HG02642 (cell line): ENCODE measurements around the gene SPINK6.

Experiments used
- ATAC-seq: cut with Tn5 transposase; IDR thresholded peaks from one replicate; pipeline ENCODE4 v1.9.1; 2021; ENCODE audit warnings: mild to moderate bottlenecking; ENCODE audit not compliant: unreplicated experiment, poor library complexity

SPINK6 gene

DNA sequence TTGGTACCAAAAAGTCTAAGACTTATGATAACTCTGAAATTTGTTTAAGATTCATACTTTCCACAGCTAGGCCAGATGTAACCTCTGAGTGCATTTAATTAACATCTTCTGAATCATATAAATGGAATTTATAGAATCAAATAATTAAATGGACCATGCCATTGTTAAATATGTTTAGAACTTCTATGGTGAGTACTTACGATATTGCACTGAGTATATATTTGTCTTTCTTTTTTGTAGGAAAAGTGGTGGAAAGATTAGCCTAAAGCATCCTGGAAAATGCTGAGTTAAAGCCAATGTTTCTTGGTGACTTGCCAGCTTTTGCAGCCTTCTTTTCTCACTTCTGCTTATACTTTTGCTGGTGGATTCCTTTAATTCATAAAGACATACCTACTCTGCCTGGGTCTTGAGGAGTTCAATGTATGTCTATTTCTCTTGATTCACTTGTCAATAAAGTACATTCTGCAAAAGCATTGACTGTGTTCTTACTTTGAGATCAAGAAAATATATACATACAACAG is 11.9 kb downstream of the SPINK6 start:
- ATAC-seq, result no peak

DNA sequence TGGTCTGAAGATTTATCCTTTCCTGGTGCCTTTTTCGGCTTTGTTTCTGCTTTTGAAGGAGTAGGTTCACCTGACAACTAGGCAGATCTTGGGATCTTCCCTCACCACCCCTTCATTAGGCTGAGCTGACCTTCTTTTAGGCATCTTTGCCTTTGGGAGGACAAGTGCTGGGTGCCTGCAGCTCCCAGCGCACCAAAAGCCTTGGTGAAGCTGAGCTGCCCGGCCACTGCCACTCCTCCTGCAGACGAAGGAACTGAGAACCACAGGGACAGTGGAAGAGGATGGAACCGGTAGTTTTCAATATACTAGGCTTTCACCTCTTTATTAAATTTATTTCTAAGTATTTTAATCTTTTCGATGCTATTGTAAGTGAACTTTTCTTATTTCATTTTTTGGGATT is 18.7 kb downstream of the SPINK6 start:
- ATAC-seq, result no peak

DNA sequence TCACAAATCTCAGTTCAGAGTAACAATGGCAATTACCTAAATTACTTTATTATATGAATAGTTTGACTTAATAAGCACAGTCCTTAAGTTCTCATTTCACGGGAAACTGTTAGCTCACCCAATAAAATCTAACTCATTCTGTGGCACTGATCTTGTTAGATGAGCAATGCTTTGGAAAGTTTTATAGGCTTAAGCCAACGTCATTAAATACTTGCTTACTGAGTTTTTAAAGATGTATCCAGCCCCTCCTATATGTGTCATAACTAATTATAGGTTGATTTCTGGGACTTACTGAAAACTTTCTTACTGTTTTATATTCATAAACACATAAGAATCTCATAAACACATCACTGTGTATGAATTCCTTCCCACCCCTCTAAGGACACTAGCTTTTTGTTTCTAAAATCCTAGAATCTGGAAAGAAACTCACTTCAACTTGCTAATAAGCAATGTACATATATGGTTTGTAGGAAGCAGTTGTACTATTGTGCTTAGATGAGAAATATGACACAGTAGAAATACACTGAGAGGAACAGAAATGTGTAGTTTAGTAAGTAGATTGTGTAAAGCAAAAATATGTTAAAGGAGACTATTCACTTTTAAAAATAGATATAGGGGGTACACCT is 21.4 kb downstream of the SPINK6 start:
- no peak for ATAC-seq

DNA sequence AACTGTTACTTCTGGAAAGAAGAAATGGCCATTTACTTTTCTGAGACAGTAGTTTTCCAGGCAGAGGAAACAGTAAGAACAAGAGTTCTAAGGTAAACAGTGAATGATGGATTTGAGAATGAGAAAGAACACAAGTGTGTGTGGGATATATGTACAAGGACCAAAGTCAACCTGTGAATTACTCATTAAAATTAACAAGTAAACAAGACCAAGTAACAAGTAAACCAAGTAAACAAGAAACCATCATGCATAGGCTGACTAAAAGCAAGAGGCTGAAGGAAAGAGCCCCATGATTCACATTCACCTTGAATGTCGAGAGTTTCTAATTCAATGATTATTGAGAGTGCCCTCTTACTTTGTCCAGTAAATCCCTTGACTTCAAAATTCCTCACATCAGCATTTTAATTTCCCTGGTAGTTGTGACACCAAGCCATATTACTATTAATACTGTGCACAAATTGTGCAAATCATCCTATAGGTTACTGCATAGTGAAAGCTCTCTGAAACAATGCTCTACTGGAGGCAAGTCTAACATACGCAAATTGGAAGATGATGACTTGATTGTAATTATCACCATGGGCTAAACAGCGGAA is 25.6 kb downstream of the SPINK6 start:
- no peak for ATAC-seq

DNA sequence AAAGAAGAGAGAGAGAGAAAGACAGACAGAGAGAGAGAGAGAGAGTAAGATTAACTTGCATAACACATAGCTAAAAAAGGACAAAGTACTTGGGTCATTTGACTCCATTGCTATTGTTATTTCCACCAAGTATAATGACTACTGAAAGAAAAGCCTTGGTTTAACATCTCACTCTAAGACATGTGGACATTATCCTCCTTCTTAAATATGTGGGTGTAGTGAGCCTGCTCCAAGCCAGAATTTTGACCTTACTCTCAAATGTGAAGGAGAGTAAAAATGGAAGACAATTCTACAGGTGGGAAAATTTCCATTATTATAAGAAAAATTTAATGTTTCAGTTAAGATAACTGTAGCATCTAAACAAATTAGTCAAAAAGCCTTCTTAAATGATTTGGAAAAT is 27.0 kb downstream of the SPINK6 start:
- ATAC-seq, result no peak

DNA sequence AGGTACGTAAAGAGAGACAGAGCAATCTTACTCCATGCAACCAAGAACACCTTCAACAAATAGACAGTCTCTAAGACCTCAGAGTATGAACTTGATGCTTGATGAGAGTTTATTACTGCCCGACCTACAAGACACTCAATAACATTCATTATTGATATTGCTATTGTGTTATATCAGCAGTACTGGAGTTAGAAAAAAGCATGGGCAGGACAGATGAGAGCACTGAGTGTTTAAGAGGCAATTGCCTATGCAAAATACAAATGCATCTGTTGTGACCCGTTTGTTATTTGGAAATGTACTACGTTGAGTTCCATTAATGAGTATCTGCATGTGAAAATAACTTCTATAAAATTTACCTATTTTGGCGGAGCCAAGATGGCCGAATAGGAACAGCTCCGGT is 27.4 kb downstream of the SPINK6 start:
- no peak for ATAC-seq

DNA sequence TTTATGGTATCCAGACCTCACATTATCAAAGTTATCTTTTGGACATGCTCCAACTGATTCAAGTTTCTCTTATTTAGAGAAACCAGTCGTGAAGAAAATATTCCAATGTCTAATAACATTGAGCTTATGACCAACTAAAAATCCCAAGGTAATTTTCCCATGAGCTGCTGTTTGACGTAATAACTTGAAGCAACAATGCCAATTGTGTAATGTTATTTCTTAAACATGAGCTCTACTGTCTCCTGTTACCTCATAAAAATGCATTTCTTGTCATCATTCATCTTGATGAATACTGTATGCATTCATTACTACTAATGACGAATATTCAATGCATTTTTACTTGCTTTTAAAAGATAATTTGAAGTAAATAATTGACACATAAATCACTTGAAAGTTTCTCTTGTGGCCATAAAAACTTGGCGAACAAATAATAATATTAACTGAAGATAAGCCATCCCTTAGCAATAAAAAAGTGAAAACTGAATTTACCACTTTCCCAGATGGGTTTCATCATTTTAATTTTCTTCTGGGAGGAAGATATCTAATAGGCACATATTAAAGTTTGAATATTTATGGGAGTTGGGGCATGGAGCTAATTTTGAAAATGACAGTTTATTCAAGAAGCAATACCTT is 35.1 kb downstream of the SPINK6 start:
- no peak for ATAC-seq

DNA sequence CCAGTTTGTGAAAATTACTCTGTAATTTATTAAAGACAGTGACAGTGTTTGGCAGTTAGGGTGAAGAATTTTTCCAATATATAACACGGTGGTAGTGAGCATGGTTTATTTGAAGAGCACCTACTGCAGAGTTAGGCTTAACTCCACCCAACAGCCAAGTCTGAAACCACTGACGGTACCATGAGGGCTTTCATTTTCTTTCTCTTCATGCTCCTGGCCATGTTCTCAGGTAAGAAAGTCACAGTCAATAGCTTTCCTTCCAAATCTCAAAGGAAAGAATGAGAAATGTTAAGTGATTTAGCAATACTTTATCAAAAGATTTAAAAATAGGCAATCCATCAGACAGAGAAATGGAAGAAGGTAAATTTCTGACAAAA is 35.6 kb downstream of the SPINK6 start, which contains the start of gene MARCOL:
Gene MARCOL (plus strand): TSS at position 108 of the 377 bp plus-strand sequence. CDS start 73 bp downstream, at position 181.
- ATAC-seq, result no peak

DNA sequence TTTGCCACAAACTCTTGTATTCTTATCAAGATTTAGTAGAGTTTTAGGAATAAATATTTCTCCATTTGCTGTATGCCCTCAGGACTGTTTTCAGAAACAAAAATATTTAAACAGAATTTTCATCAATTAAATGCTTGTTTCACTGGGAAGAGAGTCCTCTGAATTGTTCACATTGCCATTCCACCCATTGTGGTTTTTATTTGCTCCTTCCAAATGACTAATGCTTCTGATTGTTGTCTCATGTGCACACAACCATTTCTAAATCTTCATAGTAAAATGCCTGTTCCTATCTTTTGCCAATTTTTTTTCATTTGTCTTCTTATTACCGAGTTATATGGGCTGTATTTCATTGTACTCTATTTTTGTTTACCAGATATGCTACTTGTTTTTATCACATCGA is 46.1 kb downstream of the SPINK6 start:
- ATAC-seq, result no peak

DNA sequence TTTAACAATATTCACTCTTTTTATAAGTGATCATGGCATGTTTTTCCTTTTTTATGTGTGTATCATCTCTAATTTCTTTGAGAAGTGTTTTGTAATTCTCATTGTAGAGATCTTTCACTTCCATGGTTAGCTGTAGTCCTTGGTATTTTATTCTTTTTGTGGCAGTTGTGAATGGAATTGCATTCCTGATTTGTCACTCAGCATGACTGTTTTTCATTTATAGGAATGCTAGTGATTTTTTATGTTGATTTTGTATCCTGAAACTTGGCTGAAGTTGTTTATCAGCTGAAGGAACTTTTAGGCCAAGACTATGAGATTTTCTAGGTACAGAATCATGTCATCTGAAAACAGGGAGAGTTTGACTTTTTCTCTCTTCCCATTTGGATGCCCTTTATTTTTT is 52.6 kb downstream of the SPINK6 start:
- no peak for ATAC-seq

DNA sequence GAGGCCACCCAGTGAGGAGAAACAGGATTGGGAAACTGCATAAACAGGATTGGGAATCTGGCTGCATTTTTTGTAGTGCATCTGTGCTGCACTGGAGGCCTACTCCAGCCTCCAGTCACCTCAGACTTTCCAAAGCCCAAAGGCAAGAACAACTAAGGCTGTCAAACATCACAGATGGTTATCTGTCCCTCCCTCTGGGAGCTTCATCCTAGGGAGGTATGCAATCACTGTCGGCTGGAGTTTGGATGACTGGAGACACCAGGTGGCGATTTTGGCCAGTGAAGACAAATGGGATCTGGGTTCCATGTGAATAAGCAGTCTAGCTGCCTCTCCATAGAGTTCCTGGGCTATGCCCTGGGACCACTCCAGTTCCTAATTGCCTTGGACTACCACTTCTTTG is 56.4 kb downstream of the SPINK6 start:
- no peak for ATAC-seq

DNA sequence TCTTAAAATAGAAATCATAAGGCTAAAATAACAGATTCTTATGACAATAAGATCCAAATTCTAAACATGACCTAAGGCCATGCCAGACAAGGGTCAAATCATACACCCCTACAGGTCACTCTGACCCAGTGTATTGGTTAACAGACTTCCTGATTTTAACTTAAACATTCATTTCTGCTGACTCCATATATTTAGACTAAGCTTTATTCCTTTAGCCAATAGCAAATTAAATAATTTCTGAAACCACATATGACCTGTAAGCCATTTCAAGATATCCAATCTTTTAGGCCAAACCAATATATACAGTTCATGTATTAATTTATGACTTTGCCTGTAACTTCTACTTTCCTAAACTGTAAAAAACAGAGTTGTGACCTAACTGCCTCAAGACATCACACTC is 58.4 kb downstream of the SPINK6 start:
- ATAC-seq, result no peak
